GM12865 (cell line): ENCODE measurements around the gene SPOCK1.

ENCODE experiments used
- DNase-seq: peaks from one replicate; pipeline ENCODE4 v3.0.0; 2010; ENCODE audit warnings: low read depth
- H3K4me3 ChIP-seq: 2 replicates; pipeline ENCODE4 v1.5.1; 2011; ENCODE audit warnings: mild to moderate bottlenecking, low read depth, low read length, control low read depth
- CTCF ChIP-seq: IDR thresholded peaks from 2 replicates; pipeline ENCODE4 v1.5.1; 2011; ENCODE audit warnings: low read length, control low read depth, low read depth, inconsistent platforms; ENCODE audit not compliant: insufficient read depth; ENCODE audit errors: missing control alignments

SPOCK1 gene

GRCh38 chr5:136927571-136927970 lies 571.6 kb downstream of the SPOCK1 start:
- H3K4me3 ChIP-seq = no peak overlapping the region
- DNase-seq = no peak
- no peak for TF ChIP-seq CTCF

GRCh38 chr5:136926073-136926472 lies 573.1 kb downstream of the SPOCK1 start:
- no peak overlapping the region for H3K4me3 ChIP-seq
- no peak for TF ChIP-seq CTCF
- no peak for DNase-seq
